Transverse colon (tissue), 3 donors: Measurements from ENCODE around the gene CBLC.

Experiments used
- POLR2A ChIP-seq: fragments of 450-650 bp; IDR thresholded peaks from one replicate; pipeline ENCODE4 v1.6.1; 2016; ENCODE audit warnings: antibody characterized with exemption, mild to moderate bottlenecking, moderate library complexity
- TF ChIP-seq, protein P1 (sequence below), 5 experiments: fragments of 200-600 bp in 3 of 5; fragments of 450-650 bp in 2 of 5; sonication (generic) in 3 of 5; IDR thresholded peaks; 1 replicate in 2 of 5; 2 replicates in 3 of 5; pipeline ENCODE4 v1.5.1; 2016 to 2017; ENCODE audit warnings: antibody characterized with exemption in 5 of 5, inconsistent platforms in 3 of 5, mild to moderate bottlenecking in 2 of 5, moderate library complexity in 1 of 5

- TF ChIP-seq, protein P1, sequence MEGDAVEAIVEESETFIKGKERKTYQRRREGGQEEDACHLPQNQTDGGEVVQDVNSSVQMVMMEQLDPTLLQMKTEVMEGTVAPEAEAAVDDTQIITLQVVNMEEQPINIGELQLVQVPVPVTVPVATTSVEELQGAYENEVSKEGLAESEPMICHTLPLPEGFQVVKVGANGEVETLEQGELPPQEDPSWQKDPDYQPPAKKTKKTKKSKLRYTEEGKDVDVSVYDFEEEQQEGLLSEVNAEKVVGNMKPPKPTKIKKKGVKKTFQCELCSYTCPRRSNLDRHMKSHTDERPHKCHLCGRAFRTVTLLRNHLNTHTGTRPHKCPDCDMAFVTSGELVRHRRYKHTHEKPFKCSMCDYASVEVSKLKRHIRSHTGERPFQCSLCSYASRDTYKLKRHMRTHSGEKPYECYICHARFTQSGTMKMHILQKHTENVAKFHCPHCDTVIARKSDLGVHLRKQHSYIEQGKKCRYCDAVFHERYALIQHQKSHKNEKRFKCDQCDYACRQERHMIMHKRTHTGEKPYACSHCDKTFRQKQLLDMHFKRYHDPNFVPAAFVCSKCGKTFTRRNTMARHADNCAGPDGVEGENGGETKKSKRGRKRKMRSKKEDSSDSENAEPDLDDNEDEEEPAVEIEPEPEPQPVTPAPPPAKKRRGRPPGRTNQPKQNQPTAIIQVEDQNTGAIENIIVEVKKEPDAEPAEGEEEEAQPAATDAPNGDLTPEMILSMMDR (IDR thresholded peaks at IDR 0.05): no peak
- no peak for TF ChIP-seq POLR2A
Observed at GRCh38 chr19:44814517-44814916, 36.8 kb downstream of the CBLC start.
